Measurements from ENCODE around the gene PPM1D.

Gene PPM1D

DNA sequence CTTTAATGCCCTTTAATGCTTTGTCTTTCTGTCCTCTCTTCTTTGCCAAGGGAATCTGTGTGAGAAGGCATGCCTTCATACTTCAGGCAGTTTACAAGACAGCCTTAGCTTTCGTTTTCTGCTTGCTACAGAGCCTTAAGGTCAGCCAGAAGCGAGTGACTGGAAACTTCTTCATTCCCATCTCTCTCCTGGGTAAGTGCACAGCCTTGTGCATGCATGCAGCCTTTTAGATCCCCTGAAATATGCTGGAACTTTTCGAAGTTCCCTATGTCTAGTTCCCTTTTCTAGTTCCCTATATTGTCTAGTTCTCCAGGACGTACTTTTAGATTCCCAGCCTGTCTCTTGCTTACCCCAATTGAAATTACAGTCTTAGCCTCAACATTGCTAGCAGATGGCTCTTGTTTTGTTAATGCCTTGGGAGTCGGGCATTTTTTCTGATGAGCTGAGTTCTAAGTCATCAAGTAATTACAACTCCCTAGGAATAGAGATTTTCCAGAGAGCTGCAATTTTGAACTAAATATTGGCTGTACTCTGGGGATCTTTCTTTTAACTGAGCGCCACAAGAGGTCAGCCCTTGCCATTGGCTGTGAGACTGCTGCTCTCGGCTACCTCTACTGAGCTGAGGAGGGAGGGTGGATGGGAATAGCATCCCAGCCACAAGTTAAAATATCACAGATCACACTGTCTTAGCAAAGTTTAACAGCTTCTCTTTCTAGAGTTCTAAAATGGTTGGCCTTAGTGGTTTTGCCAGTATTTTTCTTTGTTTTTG, 22.7 kb upstream of the PPM1D start:
- ChIA-PET CTCF (interaction anchor here (0.6 to 2.4 kb wide), 12 partner anchors 8 to 103 kb away, joined by 3 to 9 read pairs (median 4); no protein-coding TSS in a partner anchor), POLR2A (no interaction called here)
- Histone ChIP-seq H3K4me3 (ENCODE audit: control insufficient read depth in 1 of 7, extremely low read depth in 1 of 7, insufficient read depth in 4 of 7, low read depth in 2 of 7, low read length in 6 of 7) (peak overlapping the region in 6 of 7 experiments; percentile 55 to 78 (median 64)), H3K27ac (ENCODE audit: insufficient read depth in 1 of 2, low read depth in 1 of 2, low read length in 2 of 2, poor library complexity in 1 of 2, severe bottlenecking in 2 of 2) (no peak overlapping the region), H3K36me3 (ENCODE audit: control insufficient read depth in 4 of 4, insufficient read depth in 4 of 4, low read length in 3 of 4) (no peaks in the 10 kb centered on the region), H3K9me3 (ENCODE audit: control extremely low read depth in 1 of 5, control insufficient read depth in 4 of 5, insufficient read depth in 2 of 5, low read depth in 1 of 5, low read length in 4 of 5) (no peaks in the 10 kb centered on the region), H3K4me1 (ENCODE audit: control extremely low read depth in 1 of 4, control insufficient read depth in 4 of 4, insufficient read depth in 4 of 4, low read length in 3 of 4) (peaks cover 0 to 9% (median 3%) of the 10 kb centered on the region in 4 experiments), H3K27me3 (replicated peaks in 2 of 5; ENCODE audit: control insufficient read depth in 4 of 5, insufficient read depth in 5 of 5, low read length in 4 of 5) (no peaks in the 10 kb centered on the region)
- 3% methylated on average over 5 of the region's 7 CpGs for WGBS (ENCODE audit: insufficient coverage)
- peak; percentile 28 to 59 (median 48) for DNase-seq

DNA sequence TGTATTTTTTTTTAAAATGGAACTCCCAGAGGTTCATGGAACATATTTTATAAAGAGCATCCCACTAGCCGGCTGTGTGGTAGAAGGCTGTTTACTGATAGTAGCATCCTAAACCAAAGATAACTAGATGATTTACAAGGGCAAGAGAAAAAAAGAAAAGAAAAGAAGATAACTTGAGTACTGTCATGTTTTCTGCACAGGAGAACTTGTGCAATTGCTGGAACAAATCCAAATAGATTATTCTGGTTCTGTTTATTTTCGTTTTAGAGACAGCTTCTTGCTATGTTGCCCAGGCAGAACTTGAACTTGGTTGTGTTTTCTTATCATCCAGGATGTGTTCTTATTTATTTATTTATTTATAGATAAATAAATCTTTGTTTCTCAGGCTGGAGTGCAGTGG, 20.9 kb upstream of the PPM1D start:
- Histone ChIP-seq H3K4me3 (ENCODE audit: control insufficient read depth in 1 of 7, extremely low read depth in 1 of 7, insufficient read depth in 4 of 7, low read depth in 2 of 7, low read length in 6 of 7) (no peak overlapping the region), H3K27me3 (replicated peaks in 2 of 5; ENCODE audit: control insufficient read depth in 4 of 5, insufficient read depth in 5 of 5, low read length in 4 of 5) (no peaks in the 10 kb centered on the region), H3K9me3 (ENCODE audit: control extremely low read depth in 1 of 5, control insufficient read depth in 4 of 5, insufficient read depth in 2 of 5, low read depth in 1 of 5, low read length in 4 of 5) (no peaks in the 10 kb centered on the region), H3K27ac (ENCODE audit: insufficient read depth in 1 of 2, low read depth in 1 of 2, low read length in 2 of 2, poor library complexity in 1 of 2, severe bottlenecking in 2 of 2) (no peak overlapping the region), H3K4me1 (ENCODE audit: control extremely low read depth in 1 of 4, control insufficient read depth in 4 of 4, insufficient read depth in 4 of 4, low read length in 3 of 4) (peaks cover 0 to 9% (median 3%) of the 10 kb centered on the region in 4 experiments), H3K36me3 (ENCODE audit: control insufficient read depth in 4 of 4, insufficient read depth in 4 of 4, low read length in 3 of 4) (no peaks in the 10 kb centered on the region)
- POLR2A ChIA-PET = no interaction called here
- no CpG with 5 or more reads among the region's 2 CpGs for WGBS (ENCODE audit: insufficient coverage)
- CTCF ChIA-PET = interaction anchor here (1.0 to 2.4 kb wide), 3 partner anchors 9 to 16 kb away, joined by 3 to 5 read pairs (median 4); no protein-coding TSS in a partner anchor
- DNase-seq = no peak

DNA sequence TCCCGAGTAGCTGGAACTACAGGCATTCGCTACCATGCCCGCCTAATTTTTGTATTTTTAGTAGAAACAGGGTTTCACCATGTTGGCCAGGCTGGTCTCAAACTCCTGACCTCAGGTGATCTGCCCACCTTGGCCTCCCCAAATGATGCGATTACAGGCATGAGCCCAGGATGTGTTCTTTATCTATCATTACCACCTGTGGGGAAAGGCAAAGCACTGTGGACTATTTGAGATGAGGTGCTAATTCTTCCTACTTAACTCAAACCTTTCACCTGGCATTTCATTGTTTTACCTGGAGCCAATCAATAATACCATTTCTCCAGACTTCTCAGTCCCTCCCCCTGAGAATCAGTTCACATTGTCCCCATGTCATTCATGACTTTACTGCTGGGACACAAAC, 20.4 kb upstream of the PPM1D start:
- no peaks in the 10 kb centered on the region for H3K9me3 ChIP-seq (ENCODE audit: control extremely low read depth in 1 of 5, control insufficient read depth in 4 of 5, insufficient read depth in 2 of 5, low read depth in 1 of 5, low read length in 4 of 5)
- no peak overlapping the region for H3K4me3 ChIP-seq (ENCODE audit: control insufficient read depth in 1 of 7, extremely low read depth in 1 of 7, insufficient read depth in 4 of 7, low read depth in 2 of 7, low read length in 6 of 7)
- no peak overlapping the region for H3K27ac ChIP-seq (ENCODE audit: insufficient read depth in 1 of 2, low read depth in 1 of 2, low read length in 2 of 2, poor library complexity in 1 of 2, severe bottlenecking in 2 of 2)
- POLR2A ChIA-PET = no interaction called here
- H3K4me1 ChIP-seq (ENCODE audit: control extremely low read depth in 1 of 4, control insufficient read depth in 4 of 4, insufficient read depth in 4 of 4, low read length in 3 of 4) = peaks cover 0 to 9% (median 3%) of the 10 kb centered on the region in 4 experiments
- CTCF ChIA-PET = interaction anchor here (0.8 to 2.4 kb wide), 4 partner anchors 10 to 61 kb away, joined by 4 to 5 read pairs (median 4); no protein-coding TSS in a partner anchor
- no peaks in the 10 kb centered on the region for H3K36me3 ChIP-seq (ENCODE audit: control insufficient read depth in 4 of 4, insufficient read depth in 4 of 4, low read length in 3 of 4)
- no peak for DNase-seq
- 100% methylated on average over 3 of the region's 4 CpGs for WGBS (ENCODE audit: insufficient coverage)
- H3K27me3 ChIP-seq (replicated peaks in 2 of 5; ENCODE audit: control insufficient read depth in 4 of 5, insufficient read depth in 5 of 5, low read length in 4 of 5) = no peaks in the 10 kb centered on the region

DNA sequence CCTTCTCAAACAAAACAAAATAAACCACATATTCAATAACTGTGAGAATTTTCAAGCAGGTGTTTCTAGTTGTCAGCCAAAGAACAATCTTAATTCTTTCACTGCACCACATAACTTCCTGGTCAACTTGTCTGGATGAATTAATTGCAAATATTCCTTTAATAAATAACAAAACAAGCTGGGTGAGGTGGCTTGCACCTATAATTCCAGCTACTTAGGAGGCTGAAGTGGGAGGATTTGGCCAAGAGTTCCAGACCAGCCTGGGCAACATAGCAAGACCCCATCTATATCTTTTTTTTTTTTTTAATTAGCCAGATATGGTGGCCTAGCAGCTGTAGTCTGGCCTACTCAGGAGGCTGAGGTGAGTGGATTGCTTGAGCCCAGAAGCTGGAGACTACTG, 17.0 kb upstream of the PPM1D start:
- H3K9me3 ChIP-seq (ENCODE audit: control extremely low read depth in 1 of 5, control insufficient read depth in 4 of 5, insufficient read depth in 2 of 5, low read depth in 1 of 5, low read length in 4 of 5) = no peaks in the 10 kb centered on the region
- CTCF ChIA-PET = interaction anchor here (0.6 to 1.3 kb wide), 3 partner anchors 8 to 165 kb away, joined by 3 read pairs; no protein-coding TSS in a partner anchor
- H3K36me3 ChIP-seq (ENCODE audit: control insufficient read depth in 4 of 4, insufficient read depth in 4 of 4, low read length in 3 of 4) = no peaks in the 10 kb centered on the region
- no peak for DNase-seq
- H3K27me3 ChIP-seq (replicated peaks in 2 of 5; ENCODE audit: control insufficient read depth in 4 of 5, insufficient read depth in 5 of 5, low read length in 4 of 5) = no peaks in the 10 kb centered on the region
- no peaks in the 10 kb centered on the region for H3K4me1 ChIP-seq (ENCODE audit: control extremely low read depth in 1 of 4, control insufficient read depth in 4 of 4, insufficient read depth in 4 of 4, low read length in 3 of 4)
- H3K4me3 ChIP-seq (ENCODE audit: control insufficient read depth in 1 of 7, extremely low read depth in 1 of 7, insufficient read depth in 4 of 7, low read depth in 2 of 7, low read length in 6 of 7) = no peak overlapping the region
- POLR2A ChIA-PET = no interaction called here
- no peak overlapping the region for H3K27ac ChIP-seq (ENCODE audit: insufficient read depth in 1 of 2, low read depth in 1 of 2, low read length in 2 of 2, poor library complexity in 1 of 2, severe bottlenecking in 2 of 2)

DNA sequence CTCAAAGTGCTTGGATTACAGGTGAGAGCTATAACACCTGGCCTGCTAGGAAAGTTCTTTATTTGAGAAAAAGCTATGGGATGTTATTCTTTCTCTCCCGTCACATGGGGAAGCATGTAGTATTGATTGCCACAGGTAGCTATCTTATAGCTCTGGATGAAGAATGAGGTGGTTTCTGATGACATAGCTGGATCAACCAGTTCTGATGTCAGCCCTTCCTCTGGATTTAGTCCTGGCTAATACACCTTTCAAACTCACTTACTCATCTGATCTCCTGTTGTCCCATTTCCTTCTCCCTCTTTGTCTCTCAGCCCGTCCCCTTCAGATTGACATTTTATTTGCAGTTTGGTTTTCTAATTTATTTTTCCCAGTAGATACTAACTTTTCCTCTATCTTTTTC, 14.1 kb upstream of the PPM1D start:
- Histone ChIP-seq H3K4me1 (ENCODE audit: control extremely low read depth in 1 of 4, control insufficient read depth in 4 of 4, insufficient read depth in 4 of 4, low read length in 3 of 4) (no peaks in the 10 kb centered on the region), H3K9me3 (ENCODE audit: control extremely low read depth in 1 of 5, control insufficient read depth in 4 of 5, insufficient read depth in 2 of 5, low read depth in 1 of 5, low read length in 4 of 5) (no peaks in the 10 kb centered on the region), H3K4me3 (ENCODE audit: control insufficient read depth in 1 of 7, extremely low read depth in 1 of 7, insufficient read depth in 4 of 7, low read depth in 2 of 7, low read length in 6 of 7) (no peak overlapping the region), H3K27me3 (replicated peaks in 2 of 5; ENCODE audit: control insufficient read depth in 4 of 5, insufficient read depth in 5 of 5, low read length in 4 of 5) (no peaks in the 10 kb centered on the region), H3K36me3 (ENCODE audit: control insufficient read depth in 4 of 4, insufficient read depth in 4 of 4, low read length in 3 of 4) (no peaks in the 10 kb centered on the region), H3K27ac (ENCODE audit: insufficient read depth in 1 of 2, low read depth in 1 of 2, low read length in 2 of 2, poor library complexity in 1 of 2, severe bottlenecking in 2 of 2) (no peak overlapping the region)
- CTCF ChIA-PET = interaction anchor here (0.8 to 2.7 kb wide), 5 partner anchors 10 to 167 kb away, joined by 3 to 6 read pairs (median 3); no protein-coding TSS in a partner anchor
- POLR2A ChIA-PET = interaction anchor here (0.8 kb wide), 1 partner anchor 13 kb away, joined by 3 read pairs; no protein-coding TSS in a partner anchor
- no CpG with 5 or more reads among the region's 2 CpGs for WGBS (ENCODE audit: insufficient coverage)
- DNase-seq = no peak

DNA sequence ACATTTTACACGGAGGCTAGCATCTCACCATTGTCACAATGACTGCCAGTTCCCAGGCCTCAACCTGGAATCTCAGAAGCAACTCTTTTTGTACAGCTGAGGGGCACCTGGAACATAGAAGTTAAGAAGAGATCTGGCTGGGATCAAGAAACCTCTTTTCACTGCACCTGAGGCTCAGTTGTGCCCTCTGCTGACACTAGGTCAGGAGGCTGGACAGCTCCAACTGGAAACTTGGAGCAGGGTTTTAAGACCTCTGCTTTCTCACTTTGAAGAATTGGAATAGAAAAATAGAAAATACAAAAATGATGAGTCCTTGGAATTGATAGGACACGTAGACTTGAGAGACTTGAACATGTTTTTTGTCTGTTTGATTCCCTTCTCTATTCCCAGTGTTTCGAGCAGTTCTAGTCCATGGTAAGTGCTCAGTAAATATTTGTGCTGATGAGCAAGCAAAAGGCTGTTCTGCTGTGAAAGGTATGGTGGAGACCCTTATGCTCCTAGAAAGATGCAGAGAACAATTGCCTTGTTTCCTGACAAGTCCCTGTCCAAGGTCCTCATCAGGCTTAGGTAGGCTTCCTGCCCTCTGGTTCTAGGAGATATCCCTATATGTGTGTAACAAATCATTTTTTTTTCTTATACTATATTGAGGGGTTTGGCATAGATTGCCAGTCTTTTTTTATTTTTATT, 13.6 kb upstream of the PPM1D start:
- Histone ChIP-seq H3K4me1 (ENCODE audit: control extremely low read depth in 1 of 4, control insufficient read depth in 4 of 4, insufficient read depth in 4 of 4, low read length in 3 of 4) (no peaks in the 10 kb centered on the region), H3K36me3 (ENCODE audit: control insufficient read depth in 4 of 4, insufficient read depth in 4 of 4, low read length in 3 of 4) (no peaks in the 10 kb centered on the region), H3K9me3 (ENCODE audit: control extremely low read depth in 1 of 5, control insufficient read depth in 4 of 5, insufficient read depth in 2 of 5, low read depth in 1 of 5, low read length in 4 of 5) (no peaks in the 10 kb centered on the region), H3K4me3 (ENCODE audit: control insufficient read depth in 1 of 7, extremely low read depth in 1 of 7, insufficient read depth in 4 of 7, low read depth in 2 of 7, low read length in 6 of 7) (no peak overlapping the region), H3K27me3 (replicated peaks in 2 of 5; ENCODE audit: control insufficient read depth in 4 of 5, insufficient read depth in 5 of 5, low read length in 4 of 5) (no peaks in the 10 kb centered on the region), H3K27ac (ENCODE audit: insufficient read depth in 1 of 2, low read depth in 1 of 2, low read length in 2 of 2, poor library complexity in 1 of 2, severe bottlenecking in 2 of 2) (no peak overlapping the region)
- WGBS (ENCODE audit: insufficient coverage) = 81% methylated on average over 2 of the region's 3 CpGs
- DNase-seq = peak; percentile 16 to 34 (median 32)
- CTCF ChIA-PET = interaction anchor here (0.6 to 2.7 kb wide), 6 partner anchors 10 to 167 kb away, joined by 3 to 6 read pairs (median 3); no protein-coding TSS in a partner anchor
- POLR2A ChIA-PET = interaction anchor here (0.8 kb wide), 1 partner anchor 13 kb away, joined by 3 read pairs; no protein-coding TSS in a partner anchor

DNA sequence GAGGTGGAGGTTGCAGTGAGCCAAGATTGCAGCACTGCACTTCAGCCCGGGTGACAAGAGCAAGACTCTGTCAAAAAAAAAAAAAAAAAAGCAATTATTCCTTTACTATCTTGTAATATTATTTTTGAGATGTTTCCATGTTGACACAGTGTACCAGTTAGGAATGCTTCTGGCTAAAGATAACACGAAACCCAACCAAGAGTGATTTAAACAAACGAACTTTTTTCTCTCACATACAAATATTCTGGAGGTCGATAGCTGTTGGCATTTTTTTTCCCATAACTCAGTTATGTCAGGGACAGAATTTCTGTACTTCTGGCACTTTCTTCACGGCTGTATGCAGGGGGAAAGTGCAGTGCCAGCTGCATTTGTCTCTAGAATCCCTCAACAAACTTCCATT, 9.9 kb upstream of the PPM1D start:
- Histone ChIP-seq H3K27ac (ENCODE audit: insufficient read depth in 1 of 2, low read depth in 1 of 2, low read length in 2 of 2, poor library complexity in 1 of 2, severe bottlenecking in 2 of 2) (no peak overlapping the region), H3K27me3 (replicated peaks in 2 of 5; ENCODE audit: control insufficient read depth in 4 of 5, insufficient read depth in 5 of 5, low read length in 4 of 5) (peaks cover 0 to 2% (median 0%) of the 10 kb centered on the region in 5 experiments), H3K36me3 (ENCODE audit: control insufficient read depth in 4 of 4, insufficient read depth in 4 of 4, low read length in 3 of 4) (no peaks in the 10 kb centered on the region), H3K4me1 (ENCODE audit: control extremely low read depth in 1 of 4, control insufficient read depth in 4 of 4, insufficient read depth in 4 of 4, low read length in 3 of 4) (no peaks in the 10 kb centered on the region), H3K4me3 (ENCODE audit: control insufficient read depth in 1 of 7, extremely low read depth in 1 of 7, insufficient read depth in 4 of 7, low read depth in 2 of 7, low read length in 6 of 7) (no peak overlapping the region), H3K9me3 (ENCODE audit: control extremely low read depth in 1 of 5, control insufficient read depth in 4 of 5, insufficient read depth in 2 of 5, low read depth in 1 of 5, low read length in 4 of 5) (no peaks in the 10 kb centered on the region)
- DNase-seq = no peak
- ChIA-PET CTCF (interaction anchor here (0.6 to 1.4 kb wide), 2 partner anchors 11 to 42 kb away, joined by 3 read pairs; no protein-coding TSS in a partner anchor), POLR2A (no interaction called here)
- WGBS (ENCODE audit: insufficient coverage) = 90% methylated on average over 2 of the region's 5 CpGs
